Endodermal cell (in vitro differentiated cells): ENCODE results near the gene EHD3. TPM values are rescaled to one million over a fixed set of nuclear protein-coding genes. Genes with fewer than 3 reads are reported as not detected.
A peak's percentile ranks its signal among the peaks of the same experiment; 100 is the strongest.

Source experiments
- DNase-seq: peaks from one replicate; pipeline ENCODE4 v3.0.0-alpha.2; 2017
- H3K27ac ChIP-seq: 2 replicates; pipeline ENCODE4 v1.5.1; 2013; ENCODE audit warnings: mild to moderate bottlenecking, low read depth, low read length, moderate library complexity
- H3K27me3 ChIP-seq: 2 replicates; pipeline ENCODE4 v1.6.1; 2013; ENCODE audit warnings: mild to moderate bottlenecking, low read length, moderate library complexity; ENCODE audit not compliant: insufficient read depth, control insufficient read depth, poor library complexity, severe bottlenecking
- H3K36me3 ChIP-seq: 2 replicates; pipeline ENCODE4 v1.7.0; 2013; ENCODE audit warnings: mild to moderate bottlenecking, low read length, moderate library complexity; ENCODE audit not compliant: control insufficient read depth, insufficient read depth
- H3K4me1 ChIP-seq: one replicate; pipeline ENCODE4 v1.7.0; 2013; ENCODE audit warnings: low read length; ENCODE audit not compliant: control insufficient read depth, insufficient read depth
- H3K4me3 ChIP-seq: 2 replicates; pipeline ENCODE4 v1.5.1; 2013; ENCODE audit warnings: mild to moderate bottlenecking, low read length, moderate library complexity
- H3K9ac ChIP-seq: 2 replicates; pipeline ENCODE4 v1.6.1; 2013; ENCODE audit warnings: mild to moderate bottlenecking, low read length, moderate library complexity; ENCODE audit not compliant: poor library complexity, severe bottlenecking; ENCODE audit errors: extremely low read depth
- H3K9me3 ChIP-seq: 2 replicates; pipeline ENCODE4 v1.6.1; 2013; ENCODE audit warnings: mild to moderate bottlenecking, low read length, moderate library complexity; ENCODE audit not compliant: control insufficient read depth
- H3K27ac Mint-ChIP-seq: 2 replicates; pipeline ENCODE4 v1.8.0; 2020; ENCODE audit warnings: mixed read lengths
- H3K27me3 Mint-ChIP-seq: 2 replicates; pipeline ENCODE4 v1.8.0; 2021; ENCODE audit warnings: mild to moderate bottlenecking, mixed read lengths; ENCODE audit not compliant: insufficient read depth
- H3K36me3 Mint-ChIP-seq: 2 replicates; pipeline ENCODE4 v1.8.0; 2020; ENCODE audit warnings: low read depth, mixed read lengths
- H3K4me1 Mint-ChIP-seq: 2 replicates; pipeline ENCODE4 v1.8.0; 2020; ENCODE audit warnings: mixed read lengths
- H3K4me3 Mint-ChIP-seq: 2 replicates; pipeline ENCODE4 v1.8.0; 2020; ENCODE audit warnings: mild to moderate bottlenecking, moderate library complexity, mixed read lengths
- H3K9me3 Mint-ChIP-seq: 2 replicates; pipeline ENCODE4 v1.8.0; 2020; ENCODE audit warnings: mild to moderate bottlenecking, mixed read lengths
- WGBS, 2 experiments: methylation state at CpG; one replicate each; pipeline versions ENCODE4 v1.1.5 to v1.1.7; 2013; ENCODE audit warnings: missing lambda C conversion rate in 2 of 2, mixed read lengths in 1 of 2; ENCODE audit not compliant: insufficient coverage in 1 of 2, insufficient read length in 1 of 2; 5-methylcytosine and 5-hydroxymethylcytosine counted together
- total RNA-seq, 2 donors: library from RNA; stranded (reverse); fragmentation: NEBNext Ultra II Directional in 1 of 2; extraction: Animal tissue kit (Norgen Biotek cat#: 25700) in 1 of 2; gene quantifications; 2 replicates in 1 of 2; 3 replicates in 1 of 2; pipeline ENCODE4 v1.2.1, GENCODE V29; 2021
- TF ChIP-seq, protein P1 (sequence below): fragments of 200-600 bp; sonication (generic); conservative IDR thresholded peaks from 2 replicates; pipeline ENCODE4 v1.5.0; 2021; ENCODE audit warnings: antibody characterized with exemption, mild to moderate bottlenecking

EHD3 gene
- total RNA-seq, 2 donors from 2014 or later, result 10.7 to 15.5 TPM

DNA sequence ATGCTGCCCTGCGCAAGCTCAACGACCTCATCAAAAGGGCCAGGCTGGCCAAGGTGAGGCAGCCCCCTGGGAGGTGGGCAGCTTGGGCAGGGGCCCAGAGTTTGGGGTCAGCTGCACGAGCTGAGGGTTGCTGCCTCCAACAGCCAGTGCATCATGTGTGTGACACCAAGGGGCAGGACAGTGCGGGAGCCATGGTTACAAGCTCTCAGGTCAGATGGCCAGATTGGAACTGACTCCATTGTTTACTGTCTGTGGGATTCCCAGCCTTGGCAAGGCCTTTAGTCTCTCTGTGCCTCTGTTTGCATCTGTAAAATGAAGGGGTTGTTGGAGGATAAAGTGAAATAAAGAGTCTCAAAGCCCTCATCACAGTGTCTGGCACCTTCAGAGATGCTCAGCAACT is 26.9 kb downstream of the EHD3 start:
- Histone ChIP-seq H3K9me3 (no peaks in the 10 kb centered on the region), H3K36me3 (peaks cover 25% of the 10 kb centered on the region), H3K4me3 (no peak overlapping the region), H3K9ac (no peak overlapping the region), H3K27ac (no peak overlapping the region), H3K4me1 (no peaks in the 10 kb centered on the region), H3K27me3 (no peaks in the 10 kb centered on the region)
- no peaks in the 10 kb centered on the region for H3K9me3 Mint-ChIP-seq
- peaks cover 36% of the 10 kb centered on the region for H3K4me1 Mint-ChIP-seq
- no peak overlapping the region for H3K4me3 Mint-ChIP-seq
- no peak for DNase-seq
- peaks cover 25% of the 10 kb centered on the region for H3K36me3 Mint-ChIP-seq
- TF ChIP-seq, protein P1, sequence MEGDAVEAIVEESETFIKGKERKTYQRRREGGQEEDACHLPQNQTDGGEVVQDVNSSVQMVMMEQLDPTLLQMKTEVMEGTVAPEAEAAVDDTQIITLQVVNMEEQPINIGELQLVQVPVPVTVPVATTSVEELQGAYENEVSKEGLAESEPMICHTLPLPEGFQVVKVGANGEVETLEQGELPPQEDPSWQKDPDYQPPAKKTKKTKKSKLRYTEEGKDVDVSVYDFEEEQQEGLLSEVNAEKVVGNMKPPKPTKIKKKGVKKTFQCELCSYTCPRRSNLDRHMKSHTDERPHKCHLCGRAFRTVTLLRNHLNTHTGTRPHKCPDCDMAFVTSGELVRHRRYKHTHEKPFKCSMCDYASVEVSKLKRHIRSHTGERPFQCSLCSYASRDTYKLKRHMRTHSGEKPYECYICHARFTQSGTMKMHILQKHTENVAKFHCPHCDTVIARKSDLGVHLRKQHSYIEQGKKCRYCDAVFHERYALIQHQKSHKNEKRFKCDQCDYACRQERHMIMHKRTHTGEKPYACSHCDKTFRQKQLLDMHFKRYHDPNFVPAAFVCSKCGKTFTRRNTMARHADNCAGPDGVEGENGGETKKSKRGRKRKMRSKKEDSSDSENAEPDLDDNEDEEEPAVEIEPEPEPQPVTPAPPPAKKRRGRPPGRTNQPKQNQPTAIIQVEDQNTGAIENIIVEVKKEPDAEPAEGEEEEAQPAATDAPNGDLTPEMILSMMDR, result no peak
- H3K27me3 Mint-ChIP-seq, result no peaks in the 10 kb centered on the region
- H3K27ac Mint-ChIP-seq, result no peak overlapping the region
- WGBS, 2 experiments, result 94 to 100% methylated on average over 2 to 4 of the region's 4 CpGs

DNA sequence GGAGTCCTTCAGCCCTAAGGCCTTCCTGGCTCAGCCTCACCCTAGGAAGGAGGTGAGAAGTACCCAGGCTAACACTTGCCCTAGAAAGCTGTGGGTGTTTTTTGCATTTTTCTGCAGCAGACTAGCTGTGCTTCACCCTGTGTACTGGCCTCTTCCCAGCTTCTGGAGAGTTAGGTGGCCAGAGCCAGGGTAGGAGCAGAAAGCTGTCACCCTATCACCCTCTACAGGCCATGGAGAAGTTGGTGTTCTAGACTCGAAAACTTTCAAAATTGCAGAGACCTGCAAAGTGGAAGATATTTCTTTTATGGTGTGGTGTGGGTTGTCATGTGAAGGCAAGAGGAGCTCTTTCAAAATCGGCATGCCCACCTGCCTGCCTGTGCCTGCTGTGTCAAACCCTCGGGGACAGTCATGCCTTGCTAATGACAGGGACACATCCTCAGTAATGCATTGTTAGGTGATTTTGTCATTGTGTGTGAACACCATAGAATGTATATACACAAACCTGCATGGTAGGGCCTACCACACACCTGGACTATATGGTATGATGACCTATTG is 29.8 kb downstream of the EHD3 start:
- peaks cover 21% of the 10 kb centered on the region for H3K36me3 ChIP-seq
- Mint-ChIP-seq H3K36me3 (peaks cover 26% of the 10 kb centered on the region), H3K4me1 (peaks cover 13% of the 10 kb centered on the region), H3K4me3 (no peak overlapping the region), H3K27ac (no peak overlapping the region), H3K9me3 (no peaks in the 10 kb centered on the region), H3K27me3 (no peaks in the 10 kb centered on the region)
- TF ChIP-seq, protein P1, result peak; percentile 59
- no peaks in the 10 kb centered on the region for H3K4me1 ChIP-seq
- WGBS, 2 experiments, result 85 to 100% methylated on average over 1 to 3 of the region's 3 CpGs
- no peak overlapping the region for H3K4me3 ChIP-seq
- DNase-seq, result peak; percentile 81
- no peak overlapping the region for H3K9ac ChIP-seq
- H3K9me3 ChIP-seq, result no peaks in the 10 kb centered on the region
- H3K27ac ChIP-seq, result no peak overlapping the region
- H3K27me3 ChIP-seq, result no peaks in the 10 kb centered on the region

DNA sequence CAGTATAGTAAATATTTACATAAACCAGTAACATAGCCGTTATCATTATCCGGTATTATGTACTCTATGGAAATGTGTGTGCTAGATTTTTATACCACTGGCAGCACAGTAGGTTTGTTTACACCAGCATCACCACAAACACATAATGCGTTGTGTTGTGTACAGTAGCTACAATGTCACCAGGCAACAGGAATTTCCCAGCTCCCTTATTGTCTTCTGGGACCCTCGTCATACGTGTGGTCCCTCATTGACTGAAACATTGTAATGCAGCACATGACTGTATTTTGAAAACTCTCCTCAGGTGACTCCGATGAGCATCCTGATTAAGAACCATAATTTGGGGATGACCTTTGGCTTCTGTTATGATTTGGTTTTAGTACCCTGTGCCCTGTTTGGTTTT is 31.3 kb downstream of the EHD3 start:
- H3K27ac ChIP-seq, result no peak overlapping the region
- Mint-ChIP-seq H3K4me1 (peaks cover 11% of the 10 kb centered on the region), H3K27me3 (no peaks in the 10 kb centered on the region), H3K36me3 (peaks cover 20% of the 10 kb centered on the region), H3K27ac (no peak overlapping the region), H3K9me3 (no peaks in the 10 kb centered on the region), H3K4me3 (no peak overlapping the region)
- peaks cover 18% of the 10 kb centered on the region for H3K36me3 ChIP-seq
- no peaks in the 10 kb centered on the region for H3K4me1 ChIP-seq
- no peak overlapping the region for H3K4me3 ChIP-seq
- H3K9ac ChIP-seq, result no peak overlapping the region
- DNase-seq, result no peak
- H3K27me3 ChIP-seq, result no peaks in the 10 kb centered on the region
- no peaks in the 10 kb centered on the region for H3K9me3 ChIP-seq
- 96 to 100% methylated on average over 1 to 6 of the region's 6 CpGs for WGBS, 2 experiments
- TF ChIP-seq, protein P1, result no peak
